GM12864 (cell line): ENCODE results near the gene OPRD1.

ENCODE experiments used
- DNase-seq: peaks from one replicate; pipeline ENCODE4 v3.0.0-alpha.2; 2011; ENCODE audit warnings: low read depth
- H3K4me3 ChIP-seq: 2 replicates; pipeline ENCODE4 v1.5.1; 2011; ENCODE audit warnings: mild to moderate bottlenecking, low read depth, low read length, control low read depth
- TF ChIP-seq, protein P1 (sequence below): IDR thresholded peaks from 2 replicates; pipeline ENCODE4 v1.5.1; 2011; ENCODE audit warnings: low read depth, mild to moderate bottlenecking, moderate library complexity, low read length, control low read depth, inconsistent platforms; ENCODE audit errors: missing control alignments

OPRD1 gene

GRCh38 chr1:28776341-28776740, 35.6 kb upstream of the OPRD1 start:
- TF ChIP-seq, protein P1, sequence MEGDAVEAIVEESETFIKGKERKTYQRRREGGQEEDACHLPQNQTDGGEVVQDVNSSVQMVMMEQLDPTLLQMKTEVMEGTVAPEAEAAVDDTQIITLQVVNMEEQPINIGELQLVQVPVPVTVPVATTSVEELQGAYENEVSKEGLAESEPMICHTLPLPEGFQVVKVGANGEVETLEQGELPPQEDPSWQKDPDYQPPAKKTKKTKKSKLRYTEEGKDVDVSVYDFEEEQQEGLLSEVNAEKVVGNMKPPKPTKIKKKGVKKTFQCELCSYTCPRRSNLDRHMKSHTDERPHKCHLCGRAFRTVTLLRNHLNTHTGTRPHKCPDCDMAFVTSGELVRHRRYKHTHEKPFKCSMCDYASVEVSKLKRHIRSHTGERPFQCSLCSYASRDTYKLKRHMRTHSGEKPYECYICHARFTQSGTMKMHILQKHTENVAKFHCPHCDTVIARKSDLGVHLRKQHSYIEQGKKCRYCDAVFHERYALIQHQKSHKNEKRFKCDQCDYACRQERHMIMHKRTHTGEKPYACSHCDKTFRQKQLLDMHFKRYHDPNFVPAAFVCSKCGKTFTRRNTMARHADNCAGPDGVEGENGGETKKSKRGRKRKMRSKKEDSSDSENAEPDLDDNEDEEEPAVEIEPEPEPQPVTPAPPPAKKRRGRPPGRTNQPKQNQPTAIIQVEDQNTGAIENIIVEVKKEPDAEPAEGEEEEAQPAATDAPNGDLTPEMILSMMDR, result no peak
- no peak overlapping the region for H3K4me3 ChIP-seq
- DNase-seq, result no peak

- no peak overlapping the region for H3K4me3 ChIP-seq
- TF ChIP-seq, protein P1, result no peak
- DNase-seq, result no peak
Observed at GRCh38 chr1:28778021-28778420, 33.9 kb upstream of the OPRD1 start.

DNA sequence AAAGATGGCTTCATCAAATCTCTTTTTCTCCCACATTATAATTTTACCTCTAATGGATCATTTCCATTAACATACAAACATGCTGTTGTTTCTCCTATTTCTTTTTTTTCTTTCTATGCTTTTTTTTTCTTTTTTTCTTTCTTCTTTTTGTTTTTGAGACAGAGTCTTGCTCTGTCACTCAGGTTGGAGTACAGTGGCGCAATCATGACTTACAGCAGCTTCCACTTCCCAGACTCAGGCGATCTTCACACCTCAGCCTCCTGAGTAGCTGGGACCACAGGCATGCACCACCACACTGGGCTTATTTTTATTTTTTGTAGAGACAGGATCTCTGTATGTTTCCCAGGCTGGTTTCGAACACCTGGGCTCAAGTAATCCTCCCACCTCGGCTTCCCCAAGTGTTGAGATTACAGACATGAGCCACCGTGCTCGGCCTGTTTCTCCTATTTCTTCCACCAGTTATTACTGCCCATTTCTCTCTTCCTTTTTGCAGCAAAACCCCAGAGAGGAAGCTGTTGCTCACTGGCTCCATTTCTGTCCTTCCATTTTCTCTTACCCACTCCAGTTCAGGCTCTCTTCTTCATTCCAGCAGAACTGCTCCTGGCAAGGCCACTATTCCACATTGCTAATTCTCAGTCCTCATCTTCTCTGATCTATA, 32.1 kb upstream of the OPRD1 start:
- TF ChIP-seq, protein P1, result no peak
- no peak for DNase-seq

DNA sequence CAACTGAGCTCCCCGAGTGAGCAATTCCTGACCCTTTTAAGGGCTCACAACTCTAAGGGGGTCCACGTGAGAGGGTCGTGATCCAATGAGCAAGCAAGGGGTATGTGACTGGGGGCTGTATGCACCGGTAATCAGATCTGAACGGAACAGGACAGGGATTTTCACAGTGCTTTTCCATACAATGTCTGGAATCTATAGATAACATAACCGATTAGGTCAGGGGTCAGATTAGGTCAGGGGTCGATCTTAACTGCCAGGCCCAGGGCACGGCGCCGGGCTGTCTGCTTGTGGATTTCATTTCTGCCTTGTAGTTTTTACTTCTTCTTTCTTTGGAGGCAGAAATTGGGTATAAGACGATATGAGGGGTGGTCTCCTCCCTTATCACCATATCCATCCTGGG, 30.7 kb upstream of the OPRD1 start:
- no peak overlapping the region for H3K4me3 ChIP-seq
- TF ChIP-seq, protein P1, result no peak
- DNase-seq, result no peak

More for the DNA sequence above, 32.1 kb upstream of the OPRD1 start:
- H3K4me3 ChIP-seq, result no peak overlapping the region

GRCh38 chr1:28782011-28782410, 30.0 kb upstream of the OPRD1 start:
- TF ChIP-seq, protein P1, result no peak
- DNase-seq, result no peak
- no peak overlapping the region for H3K4me3 ChIP-seq

- DNase-seq, result no peak
- TF ChIP-seq, protein P1, result no peak
- no peak overlapping the region for H3K4me3 ChIP-seq
Observed at GRCh38 chr1:28783363-28783762, 28.6 kb upstream of the OPRD1 start.

GRCh38 chr1:28789412-28789811, 22.6 kb upstream of the OPRD1 start:
- no peak for DNase-seq
- TF ChIP-seq, protein P1, result no peak
- H3K4me3 ChIP-seq, result no peak overlapping the region
